Measurements from ENCODE around the gene KMT2B. TPM values are rescaled to one million over a fixed set of nuclear protein-coding genes. Genes with fewer than 3 reads are reported as not detected.

Gene KMT2B
- total and polyA plus RNA-seq, 2 of the 8 experiments (the other 6 are each of a cell fraction or from before 2014, with no cell fraction given) = 26.7 to 38.6 TPM

- TF ChIP-seq CBX8 (IDR thresholded peaks at IDR 0.05; ENCODE audit: borderline replicate concordance, low read depth, low read length) = no peak
- TF ChIP-seq CREB1 (IDR thresholded peaks at IDR 0.05) = peak; percentile 29; the same call in 1 of the 2 replicates
- TF ChIP-seq KDM1A (IDR thresholded peaks at IDR 0.05; ENCODE audit: borderline replicate concordance, low read length) = no peak
- no peak for TF ChIP-seq CBX5 (IDR thresholded peaks at IDR 0.05; ENCODE audit: low read depth, low read length)
- TF ChIP-seq PHF8 (conservative IDR thresholded peaks at IDR 0.05; ENCODE audit: low read depth, low read length) = peak; percentile 84
- peak; percentile 45 for TF ChIP-seq KDM4A (IDR thresholded peaks at IDR 0.05; ENCODE audit: low read depth, low read length, severe bottlenecking)
- TF ChIP-seq JUN (IDR thresholded peaks at IDR 0.05; ENCODE audit: low read depth, low read length) = no peak
- TF ChIP-seq HDAC2 (IDR thresholded peaks at IDR 0.05; ENCODE audit: borderline replicate concordance in 1 of 2, low read depth in 2 of 2, low read length in 2 of 2) = 0 out of 4 replicates have a peak, but pooled peaks of 1 of the 2 experiments have one; percentile 3
- TF ChIP-seq TCF12 (IDR thresholded peaks at IDR 0.05; ENCODE audit: low read depth, low read length) = no peak
- no peak for TF ChIP-seq GABPA (IDR thresholded peaks at IDR 0.05; ENCODE audit: borderline replicate concordance, insufficient read depth, low read length)
- TF ChIP-seq CTCF (IDR thresholded peaks at IDR 0.05; ENCODE audit: control extremely low read depth in 1 of 3, insufficient read depth in 1 of 3, low read depth in 1 of 3, low read length in 3 of 3) = no peak
- no peak for TF ChIP-seq RNF2 (IDR thresholded peaks at IDR 0.05; ENCODE audit: borderline replicate concordance, low read depth, low read length, missing control alignments, poor library complexity, severe bottlenecking)
- no peak for TF ChIP-seq CTBP2 (IDR thresholded peaks at IDR 0.05; ENCODE audit: borderline replicate concordance, insufficient read depth, insufficient read length, low read length)
- no peak for TF ChIP-seq NANOG (IDR thresholded peaks at IDR 0.05; ENCODE audit: insufficient read depth, low read depth, low read length, poor library complexity, severe bottlenecking)
- TF ChIP-seq RXRA (IDR thresholded peaks at IDR 0.05; ENCODE audit: insufficient read depth, low read depth, low read length) = no peak
- TF ChIP-seq BCL11A (IDR thresholded peaks at IDR 0.05; ENCODE audit: low read depth in 2 of 2, low read length in 2 of 2) = no peak
- no peak for TF ChIP-seq MAFK (IDR thresholded peaks at IDR 0.05; ENCODE audit: low read depth, low read length)
- 0 out of 2 replicates have a peak, but pooled peaks have one; percentile 2 for TF ChIP-seq TBP (IDR thresholded peaks at IDR 0.05; ENCODE audit: low read depth, low read length)
- peak; percentile 51 for TF ChIP-seq TAF1 (IDR thresholded peaks at IDR 0.05; ENCODE audit: low read depth, low read length)
- no peak for TF ChIP-seq SP4 (IDR thresholded peaks at IDR 0.05; ENCODE audit: low read length)
These were observed 40.2 kb downstream of the KMT2B start, which contains the start of gene PROSER3 (continued) for GRCh38 chr19:35757749-35758608.

Measured in H1 (cell line).